ENCODE results near the gene JADE1.

The JADE1 gene

GRCh38 chr4:128847082-128847724 is 37.7 kb downstream of the JADE1 start:
- DNase-seq = no peak
- Mint-ChIP-seq H3K36me3 (ENCODE audit: low read depth) (peaks cover 98% of the 10 kb centered on the region), H3K27ac (peak overlapping the region; percentile 84), H3K9me3 (no peaks in the 10 kb centered on the region), H3K4me1 (ENCODE audit: low read depth) (peaks cover 14% of the 10 kb centered on the region), H3K4me3 (no peak overlapping the region), H3K27me3 (no peaks in the 10 kb centered on the region)

- peaks cover 24% of the 10 kb centered on the region for H3K4me1 Mint-ChIP-seq (ENCODE audit: low read depth)
- no peak overlapping the region for H3K4me3 Mint-ChIP-seq
- H3K27ac Mint-ChIP-seq = peak overlapping the region; percentile 75
- peaks cover 99% of the 10 kb centered on the region for H3K36me3 Mint-ChIP-seq (ENCODE audit: low read depth)
- H3K9me3 Mint-ChIP-seq = no peaks in the 10 kb centered on the region
- no peak for DNase-seq
- H3K27me3 Mint-ChIP-seq = no peaks in the 10 kb centered on the region
These were observed 39.0 kb downstream of the JADE1 start for GRCh38 chr4:128848461-128848860.

DNA sequence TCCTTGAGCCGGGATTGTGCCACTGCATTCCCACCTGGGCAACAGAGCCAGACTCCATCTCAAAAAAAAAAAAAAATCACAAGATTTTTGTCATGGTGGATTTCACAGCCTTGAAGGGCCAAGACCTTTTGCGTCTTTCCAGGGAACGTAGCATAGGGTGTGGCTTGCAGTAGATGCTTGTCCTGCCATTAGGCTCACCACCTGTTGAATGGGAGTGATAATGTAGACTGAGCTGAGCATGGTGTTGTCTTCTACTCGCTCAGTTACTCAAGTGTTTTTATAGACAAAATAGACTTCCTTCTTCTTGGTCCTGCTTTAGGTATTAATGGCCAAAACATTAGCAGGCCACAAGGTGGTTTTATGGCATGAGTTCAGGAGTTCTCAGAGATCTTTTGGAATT is 40.8 kb downstream of the JADE1 start:
- Mint-ChIP-seq H3K36me3 (ENCODE audit: low read depth) (peaks cover 98% of the 10 kb centered on the region), H3K27me3 (no peaks in the 10 kb centered on the region), H3K27ac (no peak overlapping the region), H3K4me1 (ENCODE audit: low read depth) (peaks cover 40% of the 10 kb centered on the region), H3K4me3 (no peak overlapping the region), H3K9me3 (no peaks in the 10 kb centered on the region)
- no peak for DNase-seq

DNA sequence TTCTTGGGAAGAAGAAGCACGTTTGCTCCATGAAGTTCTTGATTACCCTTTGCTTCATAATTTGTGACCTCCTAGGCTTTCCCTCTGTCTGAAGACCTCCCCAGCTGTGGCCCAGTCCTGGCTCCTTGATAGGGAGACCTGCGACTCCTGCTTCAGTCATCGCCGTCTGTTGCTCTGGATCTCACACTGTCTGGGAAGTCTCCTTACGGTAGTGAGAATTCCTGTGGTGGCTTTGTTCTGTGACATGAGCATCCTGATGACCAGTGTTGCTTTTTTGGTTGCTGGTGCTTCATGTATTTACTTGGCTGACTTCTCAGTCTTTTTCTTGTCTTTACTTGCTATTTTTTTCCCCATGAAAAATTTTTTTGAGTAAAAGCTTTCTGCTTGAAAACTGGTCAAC is 44.2 kb downstream of the JADE1 start:
- Mint-ChIP-seq H3K36me3 (ENCODE audit: low read depth) (peaks cover 97% of the 10 kb centered on the region), H3K27ac (peak overlapping the region; percentile 79), H3K4me3 (no peak overlapping the region), H3K27me3 (no peaks in the 10 kb centered on the region), H3K9me3 (no peaks in the 10 kb centered on the region), H3K4me1 (ENCODE audit: low read depth) (peaks cover 32% of the 10 kb centered on the region)
- DNase-seq = no peak

- Mint-ChIP-seq H3K4me3 (no peak overlapping the region), H3K9me3 (no peaks in the 10 kb centered on the region), H3K36me3 (ENCODE audit: low read depth) (peaks cover 97% of the 10 kb centered on the region), H3K27me3 (no peaks in the 10 kb centered on the region), H3K4me1 (ENCODE audit: low read depth) (peaks cover 38% of the 10 kb centered on the region), H3K27ac (peak overlapping the region; percentile 79)
- no peak for DNase-seq
These were observed 44.9 kb downstream of the JADE1 start for GRCh38 chr4:128854433-128854832.

GRCh38 chr4:128855621-128856020 is 46.1 kb downstream of the JADE1 start:
- no peaks in the 10 kb centered on the region for H3K27me3 Mint-ChIP-seq
- H3K4me1 Mint-ChIP-seq (ENCODE audit: low read depth) = peaks cover 50% of the 10 kb centered on the region
- H3K9me3 Mint-ChIP-seq = no peaks in the 10 kb centered on the region
- H3K4me3 Mint-ChIP-seq = no peak overlapping the region
- H3K27ac Mint-ChIP-seq = no peak overlapping the region
- DNase-seq = no peak
- H3K36me3 Mint-ChIP-seq (ENCODE audit: low read depth) = peaks cover 97% of the 10 kb centered on the region

DNA sequence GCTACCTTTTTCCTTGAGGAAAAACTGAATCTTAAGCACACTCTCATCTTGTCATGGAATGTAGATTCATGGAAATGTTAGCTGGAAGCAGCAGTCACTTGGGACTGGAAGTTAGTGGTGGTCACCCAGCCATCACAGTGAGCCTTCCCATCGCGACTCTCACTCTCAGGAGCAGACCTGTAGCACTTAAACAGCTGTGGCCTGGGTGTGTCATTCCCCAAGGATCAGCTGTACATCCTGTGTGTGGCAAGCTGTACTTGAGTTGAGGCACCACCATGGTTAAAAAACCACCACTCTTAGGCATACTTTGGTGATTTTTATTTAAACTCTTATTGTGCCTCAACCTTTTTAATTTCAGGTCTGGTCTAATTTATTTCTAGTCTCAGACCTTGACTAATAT is 46.7 kb downstream of the JADE1 start:
- Mint-ChIP-seq H3K4me3 (no peak overlapping the region), H3K27me3 (no peaks in the 10 kb centered on the region), H3K36me3 (ENCODE audit: low read depth) (peaks cover 97% of the 10 kb centered on the region), H3K9me3 (no peaks in the 10 kb centered on the region), H3K4me1 (ENCODE audit: low read depth) (peaks cover 54% of the 10 kb centered on the region), H3K27ac (peak overlapping the region; percentile 70)
- no peak for DNase-seq

DNA sequence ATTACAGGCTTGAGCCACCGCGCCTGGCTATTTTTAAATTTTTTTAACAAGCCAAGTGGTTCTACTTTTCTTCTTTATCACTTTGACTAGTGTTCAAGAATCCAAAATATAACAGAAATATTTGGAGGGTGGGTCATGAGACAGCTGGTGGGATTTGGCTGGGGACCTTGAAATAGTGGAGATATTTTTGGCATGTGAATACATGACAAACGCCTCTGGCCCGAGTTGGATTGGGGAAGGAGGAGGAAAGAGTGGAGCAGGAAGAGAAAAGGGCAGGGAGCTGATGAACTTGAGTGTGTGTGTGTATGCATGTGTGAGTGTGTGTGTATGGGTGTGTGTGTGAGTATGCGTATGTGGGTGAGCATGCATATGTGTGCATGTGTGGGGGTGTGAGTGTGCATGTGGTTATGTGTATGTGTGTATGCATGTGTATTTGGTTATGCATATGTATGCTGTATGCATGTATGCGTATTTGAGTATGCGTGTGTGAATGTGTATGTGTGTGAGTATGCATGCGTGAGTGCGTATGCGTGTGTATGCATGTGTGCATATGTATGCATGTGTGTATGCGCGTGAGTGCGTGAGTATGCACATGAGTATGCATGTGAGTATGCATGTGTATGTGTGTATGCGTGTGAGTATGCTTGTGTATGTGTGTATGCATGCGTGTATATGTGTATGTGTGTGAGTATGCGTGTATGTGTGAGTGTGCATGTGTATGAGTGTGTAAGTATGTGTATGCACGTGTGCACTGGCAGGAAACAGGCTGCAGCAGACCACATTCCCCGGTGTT is 49.6 kb downstream of the JADE1 start:
- Mint-ChIP-seq H3K4me3 (no peak overlapping the region), H3K9me3 (no peaks in the 10 kb centered on the region), H3K4me1 (ENCODE audit: low read depth) (peaks cover 58% of the 10 kb centered on the region), H3K27me3 (no peaks in the 10 kb centered on the region), H3K27ac (peak overlapping the region; percentile 75), H3K36me3 (ENCODE audit: low read depth) (peaks cover 97% of the 10 kb centered on the region)
- DNase-seq = no peak

DNA sequence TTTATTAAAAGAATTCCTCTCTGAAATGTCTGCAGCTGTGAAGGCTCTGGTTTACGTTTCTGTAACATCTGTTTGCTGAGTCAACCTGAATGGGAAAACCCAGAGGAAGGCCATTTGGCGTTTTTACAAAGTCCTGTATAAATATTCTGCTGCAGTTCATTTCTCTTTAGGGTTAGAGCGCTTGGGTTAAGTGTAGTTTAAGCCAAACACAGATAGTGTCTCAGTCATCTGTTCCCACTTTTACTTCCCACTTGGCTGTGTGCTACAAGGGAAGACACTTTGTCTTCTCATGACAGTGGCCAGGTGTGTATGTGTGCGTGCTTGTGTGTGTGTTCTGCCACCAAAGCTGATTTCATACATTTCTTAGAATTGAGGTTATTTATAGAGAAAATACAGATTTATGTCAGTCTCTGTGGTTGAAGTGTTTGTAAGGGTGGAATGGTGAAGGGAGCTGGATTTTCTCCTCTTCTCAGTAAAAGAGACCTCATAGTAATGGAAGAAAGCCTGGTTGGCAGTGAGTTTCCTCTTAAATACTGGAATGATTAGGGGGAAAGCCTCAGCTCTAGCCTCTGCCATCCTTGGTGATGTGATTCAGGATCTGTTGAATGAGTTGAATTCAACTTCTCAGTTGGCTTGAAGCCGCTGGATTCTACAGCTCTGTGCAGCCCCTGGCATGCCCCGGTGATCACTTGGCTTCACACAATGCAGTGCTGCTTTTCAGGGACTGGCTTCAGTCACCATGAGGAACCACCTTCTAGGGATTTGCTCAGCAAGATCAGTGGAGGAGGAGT is 50.6 kb downstream of the JADE1 start:
- no peak for DNase-seq
- Mint-ChIP-seq H3K27ac (peak overlapping the region; percentile 75), H3K4me1 (ENCODE audit: low read depth) (peaks cover 49% of the 10 kb centered on the region), H3K9me3 (no peaks in the 10 kb centered on the region), H3K36me3 (ENCODE audit: low read depth) (peaks cover 98% of the 10 kb centered on the region), H3K27me3 (no peaks in the 10 kb centered on the region), H3K4me3 (no peak overlapping the region)

- Mint-ChIP-seq H3K4me1 (ENCODE audit: low read depth) (peaks cover 51% of the 10 kb centered on the region), H3K27ac (peak overlapping the region; percentile 92), H3K9me3 (no peaks in the 10 kb centered on the region), H3K4me3 (peak overlapping the region; percentile 2), H3K36me3 (ENCODE audit: low read depth) (peaks cover 98% of the 10 kb centered on the region), H3K27me3 (no peaks in the 10 kb centered on the region)
- DNase-seq = no peak
These were observed 52.5 kb downstream of the JADE1 start for GRCh38 chr4:128861856-128862518.

DNA sequence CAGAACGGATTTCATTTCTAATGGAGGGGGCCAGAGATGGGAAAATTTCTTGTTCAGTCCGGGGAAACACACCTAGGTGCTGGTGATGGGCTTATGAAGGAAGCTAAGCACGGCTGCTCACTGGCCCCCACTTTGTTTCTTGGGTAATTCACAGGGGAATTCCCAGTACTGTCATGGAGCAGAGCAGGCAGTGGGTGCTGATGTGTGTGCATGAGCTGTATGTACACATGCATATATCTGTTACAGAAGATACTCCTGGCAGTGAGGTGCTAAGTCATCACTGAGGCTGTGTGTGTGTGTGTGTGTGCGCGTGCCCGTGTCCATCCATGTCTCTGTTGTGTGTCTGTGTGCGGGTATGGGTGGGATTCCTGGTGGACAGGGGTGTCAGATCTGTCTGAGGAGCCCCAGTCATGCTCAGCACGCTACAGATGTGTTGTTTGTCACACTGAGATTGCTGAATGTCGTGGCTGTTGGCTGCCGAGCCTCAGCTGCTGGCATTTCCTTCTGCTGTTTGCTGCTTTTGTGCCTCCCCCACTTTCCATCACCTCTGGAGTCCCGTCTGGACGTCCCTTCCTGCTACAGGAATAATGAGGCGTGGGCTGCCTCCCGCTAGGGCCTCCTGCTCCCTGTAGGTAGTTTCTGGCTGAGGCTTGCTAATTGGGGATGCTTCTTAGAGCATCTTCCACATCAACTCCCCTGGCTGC is 53.3 kb downstream of the JADE1 start:
- H3K36me3 Mint-ChIP-seq (ENCODE audit: low read depth) = peaks cover 98% of the 10 kb centered on the region
- H3K27me3 Mint-ChIP-seq = no peaks in the 10 kb centered on the region
- no peaks in the 10 kb centered on the region for H3K9me3 Mint-ChIP-seq
- peak; percentile 49 for DNase-seq
- H3K4me3 Mint-ChIP-seq = no peak overlapping the region
- peaks cover 53% of the 10 kb centered on the region for H3K4me1 Mint-ChIP-seq (ENCODE audit: low read depth)
- peak overlapping the region; percentile 92 for H3K27ac Mint-ChIP-seq

DNA sequence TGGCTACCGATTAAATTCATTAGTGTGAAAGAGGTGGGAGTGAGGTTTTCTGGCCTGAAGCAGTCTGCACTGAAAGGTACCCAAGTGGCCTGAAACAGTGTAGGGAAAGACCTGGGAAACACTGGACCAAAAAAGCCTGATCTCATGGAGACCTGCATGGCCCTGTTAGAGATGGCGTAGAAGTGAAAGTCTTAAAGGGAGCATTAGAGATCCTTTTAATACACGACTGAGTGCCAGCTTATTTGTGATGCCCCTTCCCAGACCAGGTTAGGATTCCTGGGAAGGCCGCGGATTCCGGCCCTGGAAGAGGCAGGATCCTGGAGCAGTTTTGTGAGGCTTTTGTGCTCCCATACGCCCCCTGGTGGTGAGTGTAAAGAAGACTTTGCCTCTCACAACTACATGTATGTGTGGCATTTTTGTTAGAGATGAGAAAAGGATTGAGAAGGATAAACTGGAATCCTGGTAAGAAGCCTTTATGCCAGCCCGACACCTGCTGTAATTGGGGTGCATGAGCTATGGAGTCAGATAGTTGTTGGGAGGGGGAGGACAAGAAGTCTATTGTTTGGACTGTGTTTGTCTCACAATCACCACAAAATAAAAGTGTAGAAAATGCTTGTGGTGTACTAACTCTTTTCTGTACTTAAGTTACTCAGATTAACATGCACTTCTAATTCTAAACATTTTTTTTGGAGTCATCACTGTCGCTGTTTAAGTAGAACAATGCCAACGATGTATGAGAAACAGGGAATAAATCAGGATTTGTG is 54.0 kb downstream of the JADE1 start:
- DNase-seq = peak; percentile 71
- Mint-ChIP-seq H3K36me3 (ENCODE audit: low read depth) (peaks cover 98% of the 10 kb centered on the region), H3K27me3 (no peaks in the 10 kb centered on the region), H3K9me3 (no peaks in the 10 kb centered on the region), H3K4me3 (no peak overlapping the region), H3K4me1 (ENCODE audit: low read depth) (peaks cover 55% of the 10 kb centered on the region), H3K27ac (peak overlapping the region; percentile 92)

GRCh38 chr4:128865132-128865531 is 55.6 kb downstream of the JADE1 start:
- Mint-ChIP-seq H3K9me3 (no peaks in the 10 kb centered on the region), H3K4me3 (no peak overlapping the region), H3K4me1 (ENCODE audit: low read depth) (peaks cover 55% of the 10 kb centered on the region), H3K27me3 (no peaks in the 10 kb centered on the region), H3K36me3 (ENCODE audit: low read depth) (peaks cover 99% of the 10 kb centered on the region), H3K27ac (peak overlapping the region; percentile 34)
- DNase-seq = no peak

All from activated T-cell treated with anti-CD3 and anti-CD28 coated beads, Interleukin-2, amount 50 U/mL, for 24 hours (primary cell).